GM12878 (cell line): Measurements from ENCODE around the gene TDRD12.

Experiments used
- EED ChIP-seq: sonication (generic); IDR thresholded peaks from 2 replicates; pipeline ENCODE4 v1.6.1; 2016; ENCODE audit warnings: antibody characterized with exemption, low read depth
- MXI1 ChIP-seq: fragments of 150-350 bp; IDR thresholded peaks from 2 replicates; pipeline ENCODE4 v1.6.1; 2011; ENCODE audit warnings: low read depth, mild to moderate bottlenecking, inconsistent platforms, low read length, improper control_type of control experiment
- RCOR1 ChIP-seq: conservative IDR thresholded peaks from 2 replicates; pipeline ENCODE4 v1.6.1; 2012; ENCODE audit warnings: low read depth, low read length, improper control_type of control experiment
- ZNF274 ChIP-seq: IDR thresholded peaks from one replicate; pipeline ENCODE4 v1.8.0; 2011; ENCODE audit not compliant: insufficient read length, insufficient read depth

GRCh38 chr19:32702010-32702409 is 17.6 kb upstream of the TDRD12 start:
- no peak for TF ChIP-seq EED
- TF ChIP-seq MXI1, result no peak
- TF ChIP-seq RCOR1, result no peak
- no peak for TF ChIP-seq ZNF274
